ENCODE measurements around the gene CSGALNACT2.
A peak's percentile ranks its signal among the peaks of the same experiment; 100 is the strongest.
"Not testable (repeated sequence)": the region's sequence is repeated elsewhere in the genome, so short reads cannot be mapped to it uniquely, and the experiment has no call there.

CSGALNACT2 gene

GRCh38 chr10:43138757-43139241 is 554 bp downstream of the CSGALNACT2 start:
- Histone ChIP-seq H3K9ac (peak overlapping the region; percentile 62; the same call in 1 of the 2 replicates), H3K27ac (peak overlapping the region; percentile 67), H3K4me3 (IDR thresholded peaks at IDR 0.05; ENCODE audit: insufficient read depth, low read depth, low read length) (no peak overlapping the region), H2AFZ (ENCODE audit: low read depth) (peak overlapping the region; percentile 72), H4K20me1 (ENCODE audit: insufficient read depth) (no peaks in the 10 kb centered on the region), H3K36me3 (ENCODE audit: insufficient read depth) (no peaks in the 10 kb centered on the region; the same call in 1 of the 2 replicates), H3K27me3 (ENCODE audit: insufficient read depth, low read depth) (no peaks in the 10 kb centered on the region), H3K4me2 (peak overlapping the region; percentile 85), H3K4me1 (ENCODE audit: low read depth, poor library complexity, severe bottlenecking) (peaks cover 25% of the 10 kb centered on the region), H3K79me2 (ENCODE audit: insufficient read depth, low read depth) (peaks cover 42% of the 10 kb centered on the region)
- no peak for TF ChIP-seq CTCF (conservative IDR thresholded peaks at IDR 0.05; ENCODE audit: low read depth, low read length)

- H2AFZ ChIP-seq (ENCODE audit: low read depth): no peak overlapping the region
- no peak overlapping the region for H3K9ac ChIP-seq
- H3K4me3 ChIP-seq (IDR thresholded peaks at IDR 0.05; ENCODE audit: insufficient read depth, low read depth, low read length): no peak overlapping the region
- no peak for TF ChIP-seq CTCF (conservative IDR thresholded peaks at IDR 0.05; ENCODE audit: low read depth, low read length)
- no peak overlapping the region for H3K27ac ChIP-seq
- no peak overlapping the region for H3K4me2 ChIP-seq
- peaks cover 42% of the 10 kb centered on the region for H3K79me2 ChIP-seq (ENCODE audit: insufficient read depth, low read depth)
- no peaks in the 10 kb centered on the region for H3K27me3 ChIP-seq (ENCODE audit: insufficient read depth, low read depth)
- H3K36me3 ChIP-seq (ENCODE audit: insufficient read depth): no peaks in the 10 kb centered on the region; the same call in 1 of the 2 replicates
- peaks cover 25% of the 10 kb centered on the region for H3K4me1 ChIP-seq (ENCODE audit: low read depth, poor library complexity, severe bottlenecking)
- no peaks in the 10 kb centered on the region for H4K20me1 ChIP-seq (ENCODE audit: insufficient read depth)
These were observed 3.2 kb downstream of the CSGALNACT2 start for GRCh38 chr10:43141421-43141820.

GRCh38 chr10:43145311-43145710 is 7.1 kb downstream of the CSGALNACT2 start:
- no peaks in the 10 kb centered on the region for H3K27me3 ChIP-seq (ENCODE audit: insufficient read depth, low read depth)
- H3K9ac ChIP-seq: no peak overlapping the region
- H3K4me1 ChIP-seq (ENCODE audit: low read depth, poor library complexity, severe bottlenecking): peaks cover 8% of the 10 kb centered on the region
- H4K20me1 ChIP-seq (ENCODE audit: insufficient read depth): no peaks in the 10 kb centered on the region
- H2AFZ ChIP-seq (ENCODE audit: low read depth): no peak overlapping the region
- H3K4me3 ChIP-seq (IDR thresholded peaks at IDR 0.05; ENCODE audit: insufficient read depth, low read depth, low read length): no peak overlapping the region
- peaks cover 29% of the 10 kb centered on the region; the same call in 1 of the 2 replicates for H3K79me2 ChIP-seq (ENCODE audit: insufficient read depth, low read depth)
- H3K36me3 ChIP-seq (ENCODE audit: insufficient read depth): no peaks in the 10 kb centered on the region; the same call in 1 of the 2 replicates
- H3K4me2 ChIP-seq: no peak overlapping the region
- TF ChIP-seq CTCF (conservative IDR thresholded peaks at IDR 0.05; ENCODE audit: low read depth, low read length): no peak
- no peak overlapping the region for H3K27ac ChIP-seq

- not testable (repeated sequence) for H3K27ac ChIP-seq; H3K9ac ChIP-seq; H3K36me3 ChIP-seq (ENCODE audit: insufficient read depth); H3K4me1 ChIP-seq (ENCODE audit: low read depth, poor library complexity, severe bottlenecking); H2AFZ ChIP-seq (ENCODE audit: low read depth); H3K27me3 ChIP-seq (ENCODE audit: insufficient read depth, low read depth); H3K4me2 ChIP-seq; H4K20me1 ChIP-seq (ENCODE audit: insufficient read depth); H3K4me3 ChIP-seq (IDR thresholded peaks at IDR 0.05; ENCODE audit: insufficient read depth, low read depth, low read length)
- peaks cover 23% of the 10 kb centered on the region; the same call in 1 of the 2 replicates for H3K79me2 ChIP-seq (ENCODE audit: insufficient read depth, low read depth)
These were observed 7.7 kb downstream of the CSGALNACT2 start for GRCh38 chr10:43145936-43146335.

- no peak overlapping the region for H3K4me3 ChIP-seq (IDR thresholded peaks at IDR 0.05; ENCODE audit: insufficient read depth, low read depth, low read length)
- peaks cover 4% of the 10 kb centered on the region; the same call in 1 of the 2 replicates for H3K79me2 ChIP-seq (ENCODE audit: insufficient read depth, low read depth)
- no peak overlapping the region for H2AFZ ChIP-seq (ENCODE audit: low read depth)
- no peak overlapping the region for H3K27ac ChIP-seq
- H3K36me3 ChIP-seq (ENCODE audit: insufficient read depth): no peaks in the 10 kb centered on the region
- no peak overlapping the region for H3K9ac ChIP-seq
- H3K27me3 ChIP-seq (ENCODE audit: insufficient read depth, low read depth): no peaks in the 10 kb centered on the region
- H3K4me2 ChIP-seq: no peak overlapping the region
- H3K4me1 ChIP-seq (ENCODE audit: low read depth, poor library complexity, severe bottlenecking): no peaks in the 10 kb centered on the region
- no peak for TF ChIP-seq CTCF (conservative IDR thresholded peaks at IDR 0.05; ENCODE audit: low read depth, low read length)
- H4K20me1 ChIP-seq (ENCODE audit: insufficient read depth): no peaks in the 10 kb centered on the region
These were observed 13.1 kb downstream of the CSGALNACT2 start for GRCh38 chr10:43151371-43151770.
